ENCODE measurements around the gene RPL36AL.

DNA sequence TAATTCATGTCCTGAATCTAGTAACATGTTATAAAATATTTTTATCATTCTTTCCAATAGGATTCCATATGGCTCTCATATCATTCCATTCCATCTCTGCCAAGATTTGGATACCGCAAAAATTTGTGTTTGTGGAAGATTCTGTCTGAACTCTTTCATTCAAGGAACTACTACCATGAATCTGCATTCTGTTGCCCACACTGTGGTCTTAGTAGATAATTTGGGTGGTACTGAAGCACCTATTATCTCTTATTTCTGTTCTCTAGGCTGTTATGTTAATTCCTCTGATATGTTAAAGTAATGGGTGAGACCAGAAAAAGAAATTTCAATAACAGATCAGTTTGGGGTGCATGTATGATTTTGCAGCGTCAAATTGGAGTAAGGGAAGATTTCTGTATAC is 6.2 kb downstream of the RPL36AL start:
- TF ChIP-seq, protein P1, sequence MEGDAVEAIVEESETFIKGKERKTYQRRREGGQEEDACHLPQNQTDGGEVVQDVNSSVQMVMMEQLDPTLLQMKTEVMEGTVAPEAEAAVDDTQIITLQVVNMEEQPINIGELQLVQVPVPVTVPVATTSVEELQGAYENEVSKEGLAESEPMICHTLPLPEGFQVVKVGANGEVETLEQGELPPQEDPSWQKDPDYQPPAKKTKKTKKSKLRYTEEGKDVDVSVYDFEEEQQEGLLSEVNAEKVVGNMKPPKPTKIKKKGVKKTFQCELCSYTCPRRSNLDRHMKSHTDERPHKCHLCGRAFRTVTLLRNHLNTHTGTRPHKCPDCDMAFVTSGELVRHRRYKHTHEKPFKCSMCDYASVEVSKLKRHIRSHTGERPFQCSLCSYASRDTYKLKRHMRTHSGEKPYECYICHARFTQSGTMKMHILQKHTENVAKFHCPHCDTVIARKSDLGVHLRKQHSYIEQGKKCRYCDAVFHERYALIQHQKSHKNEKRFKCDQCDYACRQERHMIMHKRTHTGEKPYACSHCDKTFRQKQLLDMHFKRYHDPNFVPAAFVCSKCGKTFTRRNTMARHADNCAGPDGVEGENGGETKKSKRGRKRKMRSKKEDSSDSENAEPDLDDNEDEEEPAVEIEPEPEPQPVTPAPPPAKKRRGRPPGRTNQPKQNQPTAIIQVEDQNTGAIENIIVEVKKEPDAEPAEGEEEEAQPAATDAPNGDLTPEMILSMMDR (IDR thresholded peaks at IDR 0.05; ENCODE audit: insufficient read depth, low read depth, low read length), result no peak
- no peak for TF ChIP-seq EZH2 (IDR thresholded peaks at IDR 0.05; ENCODE audit: insufficient read depth, low read length)

All from astrocyte (in vitro differentiated cells and primary cell).